ENCODE measurements around the gene DHRS3.

- no peak for TF ChIP-seq CTCF (optimal IDR thresholded peaks at IDR 0.05 in 1 of 3, IDR thresholded peaks at IDR 0.05 in 1 of 3, conservative IDR thresholded peaks at IDR 0.05 in 1 of 3; ENCODE audit: extremely low read depth in 1 of 3, insufficient read depth in 2 of 3, low read length in 3 of 3)
- TF ChIP-seq EZH2 (IDR thresholded peaks at IDR 0.05; ENCODE audit: low read length): no peak
Observed at GRCh38 chr1:12570291-12570690, 47.7 kb downstream of the DHRS3 start.

Data from keratinocyte (primary cell).